ENCODE data around the gene MAGEB1. TPM values are rescaled to one million over a fixed set of nuclear protein-coding genes. Genes with fewer than 3 reads are reported as not detected.

MAGEB1 gene
- total and polyA plus RNA-seq, 2 experiments from 2014 or later = 0.15 TPM; not detected in 1

- no peak for TF ChIP-seq CREB1 (CRISPR knock-in tag; IDR thresholded peaks at IDR 0.05; ENCODE audit: low read depth)
- TF ChIP-seq STAT1 (IDR thresholded peaks at IDR 0.05; ENCODE audit: unreplicated experiment) = no peak
- no peak for TF ChIP-seq ETS1 (IDR thresholded peaks at IDR 0.05)
- no peak for TF ChIP-seq ZNF114 (CRISPR knock-in tag; IDR thresholded peaks at IDR 0.05)
- TF ChIP-seq, protein P1, sequence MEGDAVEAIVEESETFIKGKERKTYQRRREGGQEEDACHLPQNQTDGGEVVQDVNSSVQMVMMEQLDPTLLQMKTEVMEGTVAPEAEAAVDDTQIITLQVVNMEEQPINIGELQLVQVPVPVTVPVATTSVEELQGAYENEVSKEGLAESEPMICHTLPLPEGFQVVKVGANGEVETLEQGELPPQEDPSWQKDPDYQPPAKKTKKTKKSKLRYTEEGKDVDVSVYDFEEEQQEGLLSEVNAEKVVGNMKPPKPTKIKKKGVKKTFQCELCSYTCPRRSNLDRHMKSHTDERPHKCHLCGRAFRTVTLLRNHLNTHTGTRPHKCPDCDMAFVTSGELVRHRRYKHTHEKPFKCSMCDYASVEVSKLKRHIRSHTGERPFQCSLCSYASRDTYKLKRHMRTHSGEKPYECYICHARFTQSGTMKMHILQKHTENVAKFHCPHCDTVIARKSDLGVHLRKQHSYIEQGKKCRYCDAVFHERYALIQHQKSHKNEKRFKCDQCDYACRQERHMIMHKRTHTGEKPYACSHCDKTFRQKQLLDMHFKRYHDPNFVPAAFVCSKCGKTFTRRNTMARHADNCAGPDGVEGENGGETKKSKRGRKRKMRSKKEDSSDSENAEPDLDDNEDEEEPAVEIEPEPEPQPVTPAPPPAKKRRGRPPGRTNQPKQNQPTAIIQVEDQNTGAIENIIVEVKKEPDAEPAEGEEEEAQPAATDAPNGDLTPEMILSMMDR (conservative IDR thresholded peaks at IDR 0.05; ENCODE audit: low read depth in 2 of 2) = no peak
- no peak for TF ChIP-seq JUNB (IDR thresholded peaks at IDR 0.05; ENCODE audit: unreplicated experiment)
- TF ChIP-seq ZNF462 (CRISPR knock-in tag; IDR thresholded peaks at IDR 0.05) = no peak
- no peak for TF ChIP-seq POLR2AphosphoS5 (IDR thresholded peaks at IDR 0.05; ENCODE audit: low read depth)
- no peak for TF ChIP-seq ZNF331 (CRISPR knock-in tag; IDR thresholded peaks at IDR 0.05; ENCODE audit: low read depth)
- H3K36me3 Mint-ChIP-seq (ENCODE audit: low read depth) = no peaks in the 10 kb centered on the region; the same call in 2 of the 3 replicates
- Histone ChIP-seq H3F3A (replicated peaks; ENCODE audit: low read depth) (no peaks in the 10 kb centered on the region), H3K9me2 (ENCODE audit: insufficient read depth) (no peaks in the 10 kb centered on the region), H3K27ac (ENCODE audit: low read depth) (no peak overlapping the region), H3K4me2 (no peak overlapping the region), H3K4me1 (ENCODE audit: insufficient read depth) (0 out of 2 replicates have a peak, but pooled peaks cover 2% of the 10 kb centered on the region), H3K79me2 (replicated peaks; ENCODE audit: insufficient read depth) (no peaks in the 10 kb centered on the region), H3K4me3 (no peak overlapping the region), H3K36me3 (ENCODE audit: insufficient read depth) (no peaks in the 10 kb centered on the region), H2AFZ (no peak overlapping the region), H3K27me3 (ENCODE audit: insufficient read depth) (no peaks in the 10 kb centered on the region), H4K20me1 (replicated peaks; ENCODE audit: insufficient read depth) (no peaks in the 10 kb centered on the region)
- H3K4me1 Mint-ChIP-seq = peaks cover 10% of the 10 kb centered on the region; the same call in 2 of the 3 replicates
- no peak for ATAC-seq
- no peak for DNase-seq (ENCODE audit: low spot score)
- H3K9me3 Mint-ChIP-seq = peaks cover 7% of the 10 kb centered on the region; the same call in 1 of the 3 replicates
- peaks cover 2% of the 10 kb centered on the region for H3K27me3 Mint-ChIP-seq (ENCODE audit: insufficient read depth, low read depth, poor library complexity)
- no peak overlapping the region for H3K4me3 Mint-ChIP-seq
- no peak overlapping the region for H3K27ac Mint-ChIP-seq
Measured at GRCh38 chrX:30296408-30297254, 49.7 kb downstream of the MAGEB1 start.

Data from GM23338 (cell line).